Activated CD8-positive, alpha-beta memory T cell treated with anti-CD3 and anti-CD28 coated beads for 24 hours (primary cell): ENCODE results near the gene ABCC8.
A peak's percentile ranks its signal among the peaks of the same experiment; 100 is the strongest.

Source experiments
- DNase-seq: peaks from one replicate; pipeline ENCODE4 v3.0.0-alpha.2; 2020

The ABCC8 gene

DNA sequence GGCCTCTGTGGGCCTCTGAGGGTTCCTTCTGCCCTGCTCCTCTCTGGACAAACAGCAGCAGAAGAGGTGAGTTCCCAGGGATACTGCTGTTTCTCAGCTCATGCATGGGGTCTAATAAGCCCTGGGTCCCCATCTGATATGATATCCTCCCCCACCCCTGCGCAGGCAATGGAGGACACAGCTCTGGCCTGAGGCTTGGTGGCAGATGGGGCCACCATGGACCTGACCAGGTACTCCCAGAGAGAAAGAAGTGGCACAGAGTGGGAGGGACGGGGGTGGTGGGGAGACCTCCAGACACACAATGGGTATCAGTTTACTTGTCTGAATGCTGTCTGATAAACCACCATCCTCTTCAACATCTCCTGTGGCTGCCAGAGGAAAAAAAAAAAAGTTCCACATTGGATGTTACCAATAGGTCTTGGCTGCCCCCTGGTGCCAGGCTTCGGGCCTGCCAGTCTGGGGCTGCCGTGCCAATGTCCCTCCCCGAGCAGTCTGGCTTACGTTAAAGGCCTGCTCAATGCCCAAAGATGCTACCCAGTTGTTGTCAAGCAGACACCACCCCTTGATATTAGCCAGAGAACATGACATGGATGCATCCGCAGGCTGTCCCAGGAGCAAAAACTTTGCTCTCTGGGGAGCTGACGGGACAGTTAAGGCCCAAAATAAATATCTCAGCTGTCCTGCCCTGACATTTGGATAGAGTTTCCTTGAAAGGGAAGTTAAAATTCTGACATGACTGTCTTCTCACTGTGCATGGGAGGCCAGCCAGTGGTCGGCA is 27.9 kb upstream of the ABCC8 start:
- DNase-seq, result peak; percentile 93

DNA sequence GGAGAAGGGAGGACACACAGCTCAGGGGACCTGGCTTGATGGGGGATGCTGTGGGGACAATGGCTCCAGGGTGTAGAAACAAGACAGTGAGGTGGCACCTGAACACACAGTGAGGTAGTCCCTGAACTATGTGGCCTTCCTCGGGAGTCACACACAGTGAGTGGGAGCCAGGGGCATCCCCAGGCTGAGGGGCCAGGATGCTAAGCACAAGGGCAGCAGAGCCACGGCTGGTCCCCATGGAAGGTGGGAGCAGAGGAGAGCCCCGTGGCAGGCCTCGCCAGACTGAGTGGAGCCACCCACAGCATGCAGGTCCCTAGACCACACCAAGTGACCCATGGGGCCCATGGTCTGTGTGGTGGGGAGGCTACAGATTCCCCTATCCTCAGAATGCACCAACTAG is 26.0 kb upstream of the ABCC8 start:
- no peak for DNase-seq

- no peak for DNase-seq
Observed at GRCh38 chr11:17500673-17501072, 24.0 kb upstream of the ABCC8 start.

- no peak for DNase-seq
Observed at GRCh38 chr11:17498475-17498874, 21.8 kb upstream of the ABCC8 start.

DNA sequence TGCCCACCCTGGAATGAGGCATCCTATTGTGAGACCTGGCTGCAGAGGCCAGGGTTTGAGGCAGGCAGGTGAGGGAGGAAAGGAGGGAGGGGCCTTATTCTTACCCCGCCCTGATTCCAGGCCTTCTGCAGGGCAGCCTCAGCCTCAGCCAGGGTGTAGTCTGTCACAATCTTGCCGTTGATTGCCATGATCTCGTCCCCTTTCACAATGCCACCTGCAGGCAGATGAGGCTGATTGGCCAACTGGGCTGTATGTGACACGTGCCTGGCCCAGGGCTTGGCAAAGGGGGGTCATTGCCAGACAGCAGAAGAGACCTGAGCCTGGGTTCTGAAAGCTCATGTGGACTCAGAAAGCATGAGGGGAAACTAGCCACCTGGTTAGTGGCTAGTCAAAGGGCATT is 21.4 kb upstream of the ABCC8 start:
- DNase-seq, result no peak

- DNase-seq, result no peak
Observed at GRCh38 chr11:17496406-17496805, 19.8 kb upstream of the ABCC8 start.

- DNase-seq, result no peak
Observed at GRCh38 chr11:17494019-17494418, 17.4 kb upstream of the ABCC8 start.

DNA sequence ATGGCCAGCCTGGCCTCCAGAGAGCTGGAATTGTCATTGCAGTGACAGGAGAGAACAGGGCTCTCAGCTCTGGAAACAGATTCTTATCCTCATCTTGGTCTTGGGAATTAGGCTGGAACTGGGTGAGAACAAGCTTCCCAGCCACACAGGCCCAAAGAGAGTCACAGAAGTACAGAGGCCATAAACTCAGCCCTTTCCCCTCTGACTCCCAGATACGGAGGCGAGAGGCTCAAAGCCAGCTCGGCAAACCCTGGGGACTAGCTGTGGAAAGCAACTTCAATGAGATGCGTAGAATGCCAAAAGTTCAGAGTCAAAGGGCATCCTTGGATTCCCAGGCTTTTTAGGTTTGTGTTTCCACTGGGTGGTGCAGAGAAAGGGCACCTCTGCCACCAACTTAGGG is 14.3 kb upstream of the ABCC8 start:
- no peak for DNase-seq

DNA sequence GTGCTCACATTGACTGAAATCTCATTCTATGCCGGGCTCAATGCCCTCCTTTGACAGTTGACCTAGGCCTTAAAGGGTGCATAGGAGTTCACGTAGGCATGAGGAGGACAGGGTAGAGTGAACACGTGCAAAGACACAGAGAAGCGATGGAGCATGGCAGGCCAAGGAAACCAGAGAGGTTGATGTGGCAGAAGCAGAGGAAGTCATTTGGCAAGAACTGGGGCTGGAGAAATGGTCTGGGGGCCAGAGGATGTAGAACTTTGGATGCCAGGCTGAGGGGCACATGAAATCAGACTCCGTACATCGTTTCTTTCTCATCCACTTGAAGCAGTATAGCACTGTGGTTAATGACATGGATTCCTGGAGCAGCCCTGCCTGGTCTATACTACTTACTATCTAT is 13.6 kb upstream of the ABCC8 start:
- DNase-seq, result no peak

- no peak for DNase-seq
Observed at GRCh38 chr11:17489751-17490150, 13.1 kb upstream of the ABCC8 start.

GRCh38 chr11:17488563-17488962 is 11.9 kb upstream of the ABCC8 start:
- no peak for DNase-seq

DNA sequence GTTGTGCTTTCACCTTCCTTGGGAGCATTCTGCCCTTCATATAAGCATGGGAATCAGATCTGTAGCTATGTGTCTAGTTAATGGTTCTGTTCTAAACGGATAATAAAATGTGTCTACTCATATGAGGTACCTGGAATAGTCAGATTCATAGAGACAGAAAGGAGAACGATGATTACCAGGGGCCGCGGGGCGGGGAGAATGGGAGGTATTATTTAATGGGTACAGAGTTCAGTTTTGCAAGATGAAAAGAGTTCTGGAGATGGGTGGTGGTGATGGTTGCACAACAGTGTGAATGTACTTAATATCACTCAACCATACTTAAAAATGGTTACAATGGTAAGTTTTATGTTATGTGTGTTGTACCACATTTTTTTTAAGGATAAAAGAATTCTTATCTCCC is 10.0 kb upstream of the ABCC8 start:
- no peak for DNase-seq

DNA sequence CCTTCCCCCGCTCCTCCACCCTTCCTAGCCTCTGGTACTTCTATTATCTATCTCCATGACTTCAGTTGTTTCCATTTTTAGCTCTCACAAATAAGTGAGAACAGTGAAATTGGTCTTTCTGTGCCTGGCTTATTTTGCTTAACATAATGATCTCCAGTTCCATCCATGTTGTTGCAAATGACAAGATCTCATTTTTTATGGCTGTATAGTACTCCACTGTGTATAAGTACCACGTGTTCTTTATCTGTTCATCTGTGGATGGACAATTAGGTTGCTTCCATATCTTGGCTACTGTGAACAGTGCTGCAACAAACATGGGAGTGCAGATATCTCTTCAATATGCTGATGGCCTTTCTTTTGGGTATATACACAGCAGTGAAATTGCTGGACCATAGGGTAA is 6.9 kb upstream of the ABCC8 start:
- DNase-seq, result no peak

GRCh38 chr11:17481905-17482304 is 5.3 kb upstream of the ABCC8 start:
- DNase-seq, result no peak

- no peak for DNase-seq
Observed at GRCh38 chr11:17479284-17480214, 2.9 kb upstream of the ABCC8 start.

DNA sequence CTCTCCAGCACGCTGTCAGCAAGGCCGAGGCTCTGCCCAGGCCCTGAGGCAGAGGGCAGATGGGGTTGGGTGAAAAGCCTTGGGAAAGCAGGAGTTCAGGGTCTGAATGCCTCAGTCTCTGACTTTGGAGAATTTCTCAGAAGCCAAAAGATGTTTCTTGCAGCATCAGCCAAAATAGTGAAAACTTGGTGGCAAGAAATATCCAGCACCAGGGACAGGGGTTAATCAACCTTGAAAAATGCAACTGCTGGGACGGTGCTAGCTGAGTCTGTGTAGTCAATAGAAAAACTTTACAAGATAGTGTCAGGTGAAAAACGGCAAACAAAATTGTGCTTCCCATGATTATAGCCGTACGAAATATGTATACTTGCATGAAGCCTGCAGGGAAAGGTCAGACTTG is 1.4 kb upstream of the ABCC8 start:
- DNase-seq, result no peak

DNA sequence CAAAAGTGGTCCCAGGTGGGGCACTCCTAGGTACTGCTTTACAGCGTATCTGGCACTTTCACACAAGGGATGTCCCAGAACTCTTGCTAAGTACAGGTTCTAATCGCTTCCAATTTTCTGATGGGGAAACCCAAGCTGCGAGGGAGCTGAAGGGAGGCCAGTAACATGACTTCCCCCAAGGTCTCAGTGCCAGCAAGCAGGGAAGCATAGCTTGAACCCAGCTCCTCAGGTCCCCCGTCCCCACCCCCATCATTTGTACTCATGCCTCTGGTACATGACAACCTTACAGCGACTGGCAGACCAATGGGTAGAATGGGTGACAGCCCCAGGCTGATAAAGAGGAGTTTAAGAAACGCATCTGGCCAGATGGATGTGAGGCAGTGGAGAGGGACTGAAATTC is 716 bp upstream of the ABCC8 start:
- no peak for DNase-seq

GRCh38 chr11:17477084-17477333 is 364 bp upstream of the ABCC8 start:
- no peak for DNase-seq

GRCh38 chr11:17475666-17476316 is 854 bp downstream of the ABCC8 start:
- no peak for DNase-seq

GRCh38 chr11:17473071-17473744 is 3.4 kb downstream of the ABCC8 start:
- DNase-seq, result no peak

- DNase-seq, result no peak
Observed at GRCh38 chr11:17472467-17472866, 4.2 kb downstream of the ABCC8 start.

- DNase-seq, result no peak
Observed at GRCh38 chr11:17471501-17471900, 5.1 kb downstream of the ABCC8 start.

GRCh38 chr11:17469998-17470397 is 6.6 kb downstream of the ABCC8 start:
- no peak for DNase-seq
